ENCODE results near the gene MAGED1.
A peak's percentile ranks its signal among the peaks of the same experiment; 100 is the strongest.

The MAGED1 gene, protein sequence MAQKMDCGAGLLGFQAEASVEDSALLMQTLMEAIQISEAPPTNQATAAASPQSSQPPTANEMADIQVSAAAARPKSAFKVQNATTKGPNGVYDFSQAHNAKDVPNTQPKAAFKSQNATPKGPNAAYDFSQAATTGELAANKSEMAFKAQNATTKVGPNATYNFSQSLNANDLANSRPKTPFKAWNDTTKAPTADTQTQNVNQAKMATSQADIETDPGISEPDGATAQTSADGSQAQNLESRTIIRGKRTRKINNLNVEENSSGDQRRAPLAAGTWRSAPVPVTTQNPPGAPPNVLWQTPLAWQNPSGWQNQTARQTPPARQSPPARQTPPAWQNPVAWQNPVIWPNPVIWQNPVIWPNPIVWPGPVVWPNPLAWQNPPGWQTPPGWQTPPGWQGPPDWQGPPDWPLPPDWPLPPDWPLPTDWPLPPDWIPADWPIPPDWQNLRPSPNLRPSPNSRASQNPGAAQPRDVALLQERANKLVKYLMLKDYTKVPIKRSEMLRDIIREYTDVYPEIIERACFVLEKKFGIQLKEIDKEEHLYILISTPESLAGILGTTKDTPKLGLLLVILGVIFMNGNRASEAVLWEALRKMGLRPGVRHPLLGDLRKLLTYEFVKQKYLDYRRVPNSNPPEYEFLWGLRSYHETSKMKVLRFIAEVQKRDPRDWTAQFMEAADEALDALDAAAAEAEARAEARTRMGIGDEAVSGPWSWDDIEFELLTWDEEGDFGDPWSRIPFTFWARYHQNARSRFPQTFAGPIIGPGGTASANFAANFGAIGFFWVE

DNA sequence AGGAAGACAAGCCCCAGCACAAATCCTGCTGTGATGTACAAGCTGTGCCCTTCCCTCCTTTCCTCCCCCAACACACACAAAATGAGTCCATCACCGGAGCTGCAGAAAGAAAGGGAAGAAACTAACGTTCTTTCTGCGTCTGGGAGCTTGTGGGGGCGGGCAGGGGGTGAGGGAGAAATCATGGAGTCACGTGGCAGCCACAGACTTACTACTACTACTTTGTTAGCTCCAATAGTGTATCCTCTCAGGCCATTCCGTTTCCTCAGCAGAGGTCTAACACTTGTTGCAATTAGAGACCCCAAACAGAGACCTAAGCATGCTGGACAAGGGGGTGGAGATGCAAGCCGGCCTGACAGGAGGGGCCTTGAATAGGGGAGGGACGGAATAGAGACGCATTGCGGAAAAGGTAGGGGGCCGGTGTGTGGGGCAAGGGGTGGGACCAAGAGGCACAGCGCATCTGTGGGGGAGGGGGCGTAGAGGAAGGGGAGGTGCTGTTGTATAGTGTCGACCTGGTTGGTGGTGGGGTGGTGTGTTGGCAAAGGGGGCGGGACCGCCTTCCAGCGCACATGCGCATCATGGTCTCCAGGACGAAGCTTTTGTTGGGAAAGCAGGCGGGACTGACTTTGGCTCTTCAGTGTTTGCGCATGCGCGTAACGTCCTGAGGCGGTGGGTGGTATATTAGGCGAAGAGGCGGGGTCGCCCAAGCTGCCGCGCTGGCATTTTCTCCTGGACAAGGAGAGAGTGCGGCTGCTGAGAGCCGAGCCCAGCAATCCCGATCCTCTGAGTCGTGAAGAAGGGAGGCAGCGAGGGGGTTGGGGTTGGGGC is at the start of gene MAGED1:
TSS of gene MAGED1 (plus strand) at position 703 of the 825 bp plus-strand sequence. CDS start 682 bp downstream, outside the sequence.
- peak; percentile 51 to 70 for DNase-seq (ENCODE audit: low read depth in 2 of 2)

DNA sequence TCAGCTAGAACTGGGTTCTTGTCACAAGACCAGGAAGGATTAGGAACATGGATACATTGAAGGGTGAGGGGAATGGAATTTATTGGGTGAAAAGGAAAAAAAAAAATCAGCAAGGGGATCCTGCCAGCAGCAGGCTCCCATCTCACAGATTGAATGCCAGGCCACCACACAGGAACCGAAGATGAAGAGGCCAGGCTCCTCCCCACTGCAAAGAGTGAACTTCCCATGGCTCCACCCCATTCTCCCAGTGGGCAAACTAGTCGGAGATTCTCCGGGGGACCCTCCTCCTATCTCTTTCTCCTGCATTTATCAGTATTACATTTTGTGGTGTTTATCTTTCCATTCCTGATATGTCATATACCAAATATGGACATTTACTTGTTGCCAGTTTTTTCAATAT is 46.0 kb upstream of the MAGED1 start:
- DNase-seq (ENCODE audit: low read depth in 2 of 2): no peak

DNA sequence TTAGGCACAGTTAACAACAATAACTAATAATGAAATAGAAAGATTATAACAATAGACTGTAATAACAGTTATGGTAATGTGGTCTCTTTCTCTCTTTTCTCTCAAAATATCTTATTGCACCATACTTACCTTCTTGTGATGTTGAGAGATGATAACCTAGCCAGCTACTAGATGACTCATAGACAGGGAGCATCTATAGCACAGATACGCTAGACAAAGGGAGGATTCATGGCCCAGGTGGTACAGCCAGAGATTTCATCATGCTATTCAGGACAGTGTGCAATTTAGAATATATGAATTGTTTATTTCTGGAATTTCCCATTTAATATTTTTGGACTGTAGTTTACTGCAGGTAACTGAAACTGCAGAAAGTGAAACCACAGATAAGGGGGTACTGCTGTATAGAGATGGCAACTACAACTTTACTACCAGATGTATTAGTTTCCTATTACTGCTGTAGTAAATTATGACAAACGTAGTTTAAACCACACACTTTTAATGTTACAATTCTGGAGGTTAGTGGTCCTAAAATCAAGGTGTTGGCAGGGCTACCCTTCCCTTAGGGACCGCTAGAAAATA is 41.8 kb upstream of the MAGED1 start:
- no peak for DNase-seq (ENCODE audit: low read depth in 2 of 2)

DNA sequence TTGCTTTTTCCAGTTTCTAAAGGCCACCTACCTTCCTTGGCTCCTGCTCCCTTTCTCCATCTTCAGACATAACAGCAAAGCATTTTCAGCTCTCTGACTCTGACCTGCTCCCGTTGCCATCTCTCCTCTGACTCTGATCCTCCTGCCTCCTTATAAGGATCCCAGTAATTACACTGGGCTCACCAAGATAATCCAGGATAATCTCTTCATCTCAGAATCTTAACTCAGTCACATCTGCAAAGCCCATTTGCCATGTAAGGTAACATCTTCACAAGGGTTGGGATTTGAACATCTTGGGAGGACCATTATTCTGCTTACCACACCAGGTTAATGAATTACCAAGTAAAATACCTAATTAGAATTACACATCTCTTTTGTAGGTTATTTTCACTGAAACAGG is 41.3 kb upstream of the MAGED1 start:
- DNase-seq (ENCODE audit: low read depth in 2 of 2): no peak

DNA sequence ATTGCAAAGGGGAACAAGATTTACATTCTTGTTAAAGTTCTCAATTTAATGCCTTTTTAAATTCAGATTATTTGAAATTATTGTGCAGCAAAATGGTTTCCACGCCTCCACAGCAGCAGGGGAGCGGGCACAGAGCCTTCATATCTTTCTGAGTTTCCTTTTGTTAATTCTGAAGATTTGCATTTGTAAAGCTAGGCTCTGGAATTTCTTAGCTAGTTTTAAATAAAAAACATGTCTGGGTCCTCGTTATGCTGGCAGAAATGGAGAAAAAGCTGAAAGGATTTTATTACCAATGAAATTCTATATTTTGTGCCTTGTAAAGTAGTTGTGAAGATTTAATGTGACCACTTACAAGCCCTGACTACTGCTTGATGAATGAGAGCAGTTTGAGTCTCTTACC is 40.8 kb upstream of the MAGED1 start:
- DNase-seq (ENCODE audit: low read depth in 2 of 2): no peak

DNA sequence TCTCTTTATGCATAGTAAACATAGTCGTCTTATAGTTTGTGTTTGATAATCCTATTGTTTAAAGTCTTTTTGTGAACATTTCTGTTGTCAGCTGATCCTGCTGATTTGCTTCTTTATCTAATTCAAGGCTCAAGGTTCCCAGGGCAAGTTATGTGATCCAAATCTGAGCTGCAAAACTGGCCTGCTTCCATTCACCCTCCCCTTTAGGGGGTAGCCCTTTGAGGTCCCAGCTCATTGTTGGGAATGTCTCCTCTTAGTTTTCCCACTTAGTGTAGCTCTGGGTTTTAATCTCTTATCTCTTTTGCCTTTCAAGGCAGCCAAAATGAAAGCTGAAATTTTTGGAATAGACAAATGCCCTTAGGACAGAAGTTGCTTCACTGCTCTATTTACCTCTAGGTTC is 40.2 kb upstream of the MAGED1 start:
- DNase-seq (ENCODE audit: low read depth in 2 of 2): no peak

DNA sequence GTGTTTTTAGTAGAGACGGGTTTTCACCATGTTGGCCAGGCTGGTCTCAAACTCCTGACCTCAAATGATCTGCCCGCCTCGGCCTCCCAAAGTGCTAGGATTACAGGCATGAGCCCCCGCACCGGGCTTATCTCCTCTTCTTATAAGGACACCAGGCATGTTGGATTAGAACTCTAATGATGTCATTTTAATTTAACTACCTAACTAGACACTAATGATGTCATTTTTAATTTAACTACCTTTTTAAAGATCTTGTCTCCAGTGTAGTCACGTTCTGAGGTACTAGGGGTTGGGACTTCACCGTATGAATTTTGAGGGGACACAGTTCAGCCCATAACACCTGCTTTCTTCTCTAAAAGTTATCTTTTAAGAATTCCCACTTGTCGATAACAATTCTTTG is 37.7 kb upstream of the MAGED1 start:
- no peak for DNase-seq (ENCODE audit: low read depth in 2 of 2)

DNA sequence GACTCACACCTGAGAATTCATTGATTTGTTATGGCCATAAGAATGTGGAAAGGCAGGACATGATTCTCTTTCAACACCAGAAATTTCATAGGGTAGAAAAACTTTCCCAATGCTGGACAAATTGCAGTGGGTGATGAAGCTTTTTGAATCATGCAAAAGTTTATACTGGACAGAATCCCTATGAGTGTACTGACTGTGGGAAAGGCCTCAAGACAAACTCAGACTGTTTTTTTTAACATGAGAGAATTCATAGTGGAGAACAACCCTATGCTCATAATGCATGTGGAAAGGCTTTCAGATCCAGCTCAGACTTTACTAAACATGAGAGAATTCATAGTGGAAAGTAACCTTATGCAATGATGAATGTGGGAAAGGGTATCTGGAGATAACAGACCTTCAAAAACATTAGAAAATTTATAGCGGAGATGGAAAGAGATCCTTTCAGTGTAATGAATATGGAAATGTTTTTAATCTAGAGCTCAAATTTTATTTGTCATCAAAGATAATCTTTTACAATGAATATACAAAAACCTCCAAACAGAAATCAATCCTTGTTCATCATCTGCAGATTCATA is 36.2 kb upstream of the MAGED1 start:
- DNase-seq (ENCODE audit: low read depth in 2 of 2): no peak

DNA sequence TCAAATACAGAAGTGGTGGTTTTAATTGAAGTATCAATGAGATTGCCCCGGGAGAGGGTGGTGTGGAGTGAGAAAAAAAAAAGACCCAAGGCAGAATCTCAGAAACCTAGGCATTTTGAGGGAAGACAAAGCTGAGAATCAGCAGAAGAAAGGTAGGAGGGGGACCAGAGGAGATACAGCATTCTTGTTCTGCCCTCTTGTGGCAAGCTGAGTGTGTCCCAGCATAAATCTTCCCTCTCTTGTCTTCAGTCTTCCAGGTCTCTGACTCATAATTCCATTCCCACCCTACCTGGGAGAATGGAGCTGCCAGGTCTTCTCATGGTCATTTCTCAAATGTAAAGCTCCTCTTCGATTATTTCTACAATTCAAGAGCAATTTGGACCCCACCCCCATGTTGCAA is 32.7 kb upstream of the MAGED1 start:
- DNase-seq (ENCODE audit: low read depth in 2 of 2): no peak

DNA sequence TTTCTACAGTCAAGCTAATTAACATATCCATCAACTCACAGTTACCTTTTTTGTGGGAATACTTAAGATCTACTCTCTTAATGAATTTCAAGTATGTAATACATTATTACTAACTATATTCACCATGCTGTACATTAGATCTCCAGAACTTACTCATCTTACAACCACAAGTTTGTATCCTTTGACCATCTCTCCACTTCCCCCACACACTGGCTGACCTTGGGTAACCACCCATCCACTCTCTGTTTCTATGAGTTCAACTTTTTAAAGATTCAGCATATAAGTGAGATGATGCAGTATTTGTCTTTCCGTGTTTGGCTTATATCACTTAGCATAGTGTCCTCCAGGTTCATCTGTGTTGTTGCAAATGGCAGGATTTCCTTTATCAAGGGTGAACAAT is 30.5 kb upstream of the MAGED1 start:
- no peak for DNase-seq (ENCODE audit: low read depth in 2 of 2)

DNA sequence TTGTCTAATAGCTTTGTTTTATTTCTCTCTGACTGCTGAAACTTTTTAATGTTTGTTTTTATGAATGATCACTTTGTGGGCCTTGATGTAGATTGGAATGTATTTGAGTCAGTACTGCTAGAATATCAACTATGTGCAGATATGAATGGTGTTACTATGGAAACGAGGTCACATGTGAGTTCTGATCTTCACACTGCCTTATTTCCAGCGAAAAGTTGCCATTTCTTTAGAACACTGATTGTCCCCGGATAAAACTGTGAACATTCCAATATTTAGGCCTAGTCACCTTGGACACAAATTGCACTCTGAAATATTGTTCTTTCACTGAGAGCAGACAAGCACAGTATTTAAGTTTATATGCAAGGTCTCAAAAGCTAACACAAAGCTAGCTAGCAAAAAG is 27.2 kb upstream of the MAGED1 start:
- DNase-seq (ENCODE audit: low read depth in 2 of 2): no peak

DNA sequence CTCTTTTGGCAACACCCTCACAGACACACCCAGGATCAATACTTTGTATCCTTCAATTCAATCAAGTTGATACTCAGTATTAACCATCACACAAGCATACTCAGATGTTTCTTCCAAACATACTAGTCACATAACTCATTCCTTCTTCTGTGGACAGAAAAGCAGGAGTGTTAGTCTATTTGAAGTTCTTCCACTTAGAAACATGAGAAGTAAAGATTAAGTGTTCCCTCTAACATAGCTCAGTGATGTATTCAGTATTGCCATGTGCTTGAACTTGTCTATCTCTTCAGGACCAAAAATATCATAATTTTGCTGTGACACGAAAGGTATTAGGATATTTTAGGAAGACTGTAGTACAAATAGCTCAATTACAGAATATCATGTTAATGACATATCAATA is 25.8 kb upstream of the MAGED1 start:
- DNase-seq (ENCODE audit: low read depth in 2 of 2): no peak

DNA sequence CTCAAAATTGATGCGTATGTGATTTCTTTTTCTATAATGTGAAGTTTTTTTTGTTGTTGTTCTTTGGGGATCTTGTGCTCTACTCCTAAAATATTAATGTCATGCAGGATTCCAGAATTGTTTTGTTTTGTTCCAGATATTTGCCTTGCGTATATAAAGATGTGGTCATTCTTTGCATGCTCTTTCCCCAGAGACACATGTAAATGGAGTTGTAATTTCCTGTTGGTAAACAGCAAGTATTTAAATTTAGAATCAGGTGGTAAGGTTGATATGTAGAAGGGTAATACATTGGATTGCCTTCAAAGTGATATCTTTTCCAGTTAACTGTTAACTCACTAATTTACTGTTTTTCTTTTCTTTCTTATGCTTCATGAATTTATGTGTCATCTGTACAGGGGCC is 23.1 kb upstream of the MAGED1 start:
- no peak for DNase-seq (ENCODE audit: low read depth in 2 of 2)

DNA sequence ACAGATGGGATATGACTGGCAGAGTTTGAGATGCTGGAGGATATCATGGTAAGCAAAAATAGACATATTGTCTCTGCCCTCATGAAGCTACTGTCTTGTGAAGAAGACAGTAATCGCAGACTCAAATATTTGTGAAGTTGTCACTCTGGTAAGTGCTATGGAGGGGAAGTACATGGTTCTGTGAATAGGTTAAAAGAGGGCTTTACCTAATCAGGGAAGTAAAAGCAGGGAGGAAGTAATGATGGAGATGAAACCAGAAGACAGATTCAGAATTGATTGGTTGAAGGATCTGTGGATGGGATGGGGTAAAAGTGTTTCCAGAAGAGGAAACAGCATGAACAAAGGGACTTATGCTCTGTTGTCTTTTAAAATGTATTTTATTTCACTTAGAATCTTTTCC is 19.3 kb upstream of the MAGED1 start:
- no peak for DNase-seq (ENCODE audit: low read depth in 2 of 2)

DNA sequence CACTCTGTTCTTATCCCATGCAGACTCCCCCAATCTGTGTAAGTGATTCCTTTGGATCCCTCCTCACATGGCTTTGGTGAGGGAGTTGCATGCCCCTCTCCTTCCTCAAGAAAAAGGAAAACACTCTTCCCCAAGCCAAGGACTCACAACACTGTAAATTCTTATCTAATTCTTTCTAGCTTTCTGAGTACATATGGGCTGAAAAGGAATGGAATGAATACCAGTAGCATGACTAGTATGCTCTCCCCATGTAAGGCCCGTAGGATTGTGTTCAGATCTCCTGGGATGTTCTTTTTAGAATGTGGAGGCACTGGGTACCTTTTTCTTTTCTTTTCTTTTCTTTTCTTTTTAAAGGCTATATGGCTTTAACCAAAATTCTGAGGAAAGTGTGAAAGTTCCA is 17.0 kb upstream of the MAGED1 start:
- no peak for DNase-seq (ENCODE audit: low read depth in 2 of 2)

DNA sequence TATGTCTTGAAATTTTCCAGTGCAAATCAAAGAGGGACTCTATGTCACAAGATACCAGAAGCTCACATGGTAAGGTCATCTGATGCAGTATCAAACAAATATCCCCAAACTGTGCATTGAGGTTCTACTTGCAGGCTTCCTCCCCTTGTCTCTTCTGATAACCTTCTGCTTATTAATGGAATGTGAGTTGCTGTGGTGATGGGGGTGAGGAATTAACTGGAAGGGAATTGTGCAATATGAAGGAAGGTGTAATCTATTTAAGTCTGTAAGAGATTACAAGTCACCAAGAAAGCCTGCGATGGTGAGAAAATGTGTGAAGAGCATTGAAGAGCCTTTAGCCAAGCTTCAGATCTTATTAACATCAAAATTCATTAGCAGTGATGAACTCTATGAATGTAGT is 15.4 kb upstream of the MAGED1 start:
- no peak for DNase-seq (ENCODE audit: low read depth in 2 of 2)

DNA sequence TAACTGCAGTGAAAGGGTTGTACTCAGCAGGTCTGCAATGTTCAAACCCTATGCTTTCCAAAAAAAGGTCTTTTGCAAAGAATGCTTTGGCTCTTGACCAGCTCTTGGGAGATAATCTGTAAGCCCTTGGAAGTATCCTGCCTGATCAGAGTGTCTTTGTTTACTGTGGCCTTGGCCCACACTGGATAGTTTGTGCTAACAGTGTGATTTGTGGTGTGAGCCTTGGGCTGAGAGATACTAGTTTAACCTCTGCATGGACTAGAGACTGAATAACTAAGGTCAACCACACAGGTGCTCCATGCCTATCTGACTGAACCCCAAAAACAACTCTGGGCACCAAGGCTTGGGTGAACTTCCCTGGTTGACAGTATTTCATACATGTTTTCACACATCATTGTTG is 3.6 kb upstream of the MAGED1 start:
- DNase-seq (ENCODE audit: low read depth in 2 of 2): no peak

DNA sequence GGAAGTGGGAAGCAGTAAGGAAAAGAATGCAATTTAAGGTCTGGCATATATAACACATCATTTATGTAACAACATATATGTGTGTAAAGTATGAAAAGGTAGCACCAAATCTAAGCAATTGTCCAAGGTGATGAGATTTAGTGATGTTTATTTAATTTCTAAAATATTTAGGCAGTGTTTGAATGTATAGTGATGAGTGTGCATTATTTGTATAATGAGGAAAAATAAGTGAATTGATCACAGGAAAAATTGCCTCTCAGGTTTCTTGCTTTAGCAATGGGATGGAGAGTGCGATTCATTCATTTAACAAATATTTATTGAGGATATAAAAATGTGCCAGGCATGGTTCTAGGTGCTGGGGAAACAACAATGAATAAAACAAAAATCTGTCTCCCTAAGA is 2.2 kb upstream of the MAGED1 start:
- DNase-seq (ENCODE audit: low read depth in 2 of 2): no peak

DNA sequence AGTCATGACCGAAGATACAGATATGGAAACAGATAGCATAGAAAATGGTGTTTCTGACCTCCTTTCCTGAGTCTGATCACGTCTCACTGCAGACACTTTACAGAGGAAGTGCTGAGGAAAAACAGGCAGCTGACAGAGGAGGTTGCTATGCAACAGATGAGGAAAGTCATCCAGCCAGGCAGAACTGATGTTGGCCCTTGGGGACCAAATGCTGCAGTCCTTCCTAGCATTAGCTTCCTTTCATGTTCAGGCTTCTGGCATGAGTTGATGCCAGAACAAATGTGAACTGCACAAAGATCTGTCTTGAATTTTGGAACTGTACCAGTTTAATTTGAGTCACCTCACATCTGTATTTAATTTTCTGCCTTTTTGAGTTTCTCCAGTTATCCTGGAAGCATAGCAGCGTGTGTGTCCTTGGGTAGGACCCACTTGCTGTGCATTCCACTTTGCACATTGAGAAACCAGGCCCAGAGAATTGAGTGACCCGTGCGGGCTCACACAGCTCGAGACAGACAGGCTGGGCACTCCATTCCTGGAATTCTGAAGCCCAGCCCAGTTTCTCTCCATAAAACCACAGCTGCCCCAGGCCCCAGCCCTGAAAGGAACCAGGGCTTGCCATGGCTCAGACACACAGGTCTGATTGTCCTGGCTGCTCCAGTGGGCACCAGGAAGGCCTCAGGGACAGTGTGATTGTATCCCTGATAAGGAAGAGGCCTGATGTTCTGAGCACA is 1.4 kb upstream of the MAGED1 start:
- DNase-seq (ENCODE audit: low read depth in 2 of 2): no peak

DNA sequence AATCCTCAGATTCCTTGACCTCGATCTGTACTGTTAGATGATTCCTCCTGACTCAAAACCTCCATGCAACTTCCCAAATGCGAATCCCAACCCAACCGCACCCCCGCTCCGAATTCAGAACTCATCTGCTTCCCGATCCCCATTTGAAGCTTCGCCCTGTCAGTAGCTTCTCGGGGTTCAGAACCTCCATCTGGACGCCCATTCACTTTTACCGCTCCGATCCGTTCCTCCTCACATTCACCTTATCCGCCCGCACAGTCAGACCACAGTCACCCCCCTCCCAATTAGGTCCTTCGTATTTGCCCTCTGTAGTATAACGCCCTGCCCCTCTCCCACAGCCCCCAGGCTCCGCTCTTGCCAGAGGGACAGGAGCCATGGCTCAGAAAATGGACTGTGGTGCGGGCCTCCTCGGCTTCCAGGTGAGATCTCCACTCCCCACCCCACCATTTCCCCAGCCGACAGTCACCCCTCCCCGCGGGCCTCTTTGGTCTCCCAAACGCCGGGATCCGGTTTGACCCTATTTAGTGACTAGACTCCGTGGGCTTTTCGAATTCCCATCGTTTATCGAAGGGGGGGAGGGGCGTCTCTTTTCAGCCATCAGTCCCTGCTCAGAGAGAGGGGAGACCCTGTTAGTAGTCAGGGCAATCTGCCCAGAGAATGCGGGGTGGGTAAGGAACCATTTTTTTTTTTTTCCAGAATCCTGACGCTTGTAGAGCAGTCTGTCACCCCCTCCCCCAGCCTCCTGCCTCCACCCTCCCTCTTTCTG is 691 bp downstream of the MAGED1 start:
- DNase-seq (ENCODE audit: low read depth in 2 of 2): no peak

All from stimulated activated CD8-positive, alpha-beta memory T cell treated with anti-CD3 and anti-CD28 coated beads, Interleukin-2, amount 100 ng/mL, for 48 hours (primary cell).